Neural cell (in vitro differentiated cells): ENCODE results near the gene SLC16A12.

ENCODE experiments used
- POLR2AphosphoS5 ChIP-seq: IDR thresholded peaks from 2 replicates; pipeline ENCODE4 v1.6.1; 2012
- TAF1 ChIP-seq: IDR thresholded peaks from 2 replicates; pipeline ENCODE4 v1.6.1; 2012; ENCODE audit warnings: low read depth

DNA sequence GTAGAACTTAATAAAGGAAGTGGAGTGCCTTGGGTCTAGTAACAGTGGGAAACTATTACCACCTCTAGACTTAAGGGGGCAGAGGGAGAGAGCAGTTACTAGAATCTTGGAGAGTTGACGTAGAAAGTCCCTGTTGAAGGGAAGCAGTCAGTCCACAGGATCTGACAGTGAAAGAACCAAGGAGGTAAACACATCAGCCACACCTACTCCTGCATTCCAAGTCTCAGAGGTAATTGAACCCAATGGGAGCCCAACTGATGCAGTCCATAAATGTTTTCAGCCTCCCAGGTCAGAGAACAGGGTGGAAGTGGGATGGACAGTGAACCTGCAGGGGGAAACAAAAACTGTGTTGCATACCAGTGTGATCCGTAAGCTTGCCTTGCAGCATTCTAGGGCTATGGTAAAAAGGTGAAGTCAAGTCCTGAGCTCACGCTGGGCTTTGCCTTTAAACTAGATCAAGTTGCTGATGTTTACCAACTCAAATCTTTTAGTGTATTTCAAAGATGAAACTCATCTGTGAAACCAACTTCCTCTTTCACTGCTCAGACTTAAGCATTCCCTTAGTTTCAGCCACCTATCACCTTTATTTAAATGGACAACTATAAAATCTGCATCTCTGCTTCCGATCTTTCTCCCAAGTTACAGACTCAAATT is 57.2 kb downstream of the SLC16A12 start:
- TF ChIP-seq POLR2AphosphoS5 (no peak), TAF1 (no peak)
